ENCODE data around the gene PCCA.

- TF ChIP-seq CTCF (conservative IDR thresholded peaks at IDR 0.05 in 1 of 2, IDR thresholded peaks at IDR 0.05 in 1 of 2; ENCODE audit: low read depth in 1 of 2, low read length in 2 of 2) (no peak), EZH2 (IDR thresholded peaks at IDR 0.05; ENCODE audit: low read length, missing control alignments) (no peak)
These were observed 202.7 kb downstream of the PCCA start for GRCh38 chr13:100291624-100292023.
